ENCODE data around the gene KCNN3.

Gene KCNN3

DNA sequence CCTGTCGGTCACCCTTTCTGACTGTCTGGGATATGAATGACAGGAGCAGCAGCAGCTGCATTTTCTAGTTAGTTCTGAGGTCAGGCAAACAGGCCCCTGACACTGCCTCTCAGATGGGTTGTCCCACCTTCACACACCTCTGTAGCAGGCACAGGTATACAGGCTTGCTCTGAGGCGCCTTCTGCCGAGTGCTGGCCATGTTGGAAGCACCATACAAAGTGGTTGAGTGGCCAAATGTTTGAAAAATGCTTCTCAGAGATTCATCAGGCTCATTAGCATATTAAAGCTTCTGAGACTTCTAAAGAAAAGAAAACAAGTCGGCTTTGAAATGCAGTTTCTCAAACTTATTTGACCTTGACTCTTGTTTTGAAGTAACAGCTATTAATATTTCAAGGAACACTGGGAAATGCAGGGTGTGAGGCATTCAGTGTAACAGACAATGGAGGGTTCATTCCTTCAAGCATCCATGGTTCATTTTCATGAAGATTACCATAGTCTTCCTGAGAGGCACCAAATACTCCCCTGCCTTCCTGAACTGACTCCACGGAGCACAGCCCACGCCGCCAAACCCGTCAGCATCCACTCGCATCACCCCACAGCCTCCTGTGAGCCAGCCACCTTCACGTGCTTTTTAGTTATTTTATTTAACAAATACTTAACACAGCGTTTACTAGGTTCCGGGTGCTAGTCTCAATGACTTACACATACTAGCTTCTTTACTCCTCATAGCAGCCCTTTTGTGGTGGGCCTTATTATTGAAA lies 81.8 kb downstream of the KCNN3 start:
- DNase-seq = no peak

DNA sequence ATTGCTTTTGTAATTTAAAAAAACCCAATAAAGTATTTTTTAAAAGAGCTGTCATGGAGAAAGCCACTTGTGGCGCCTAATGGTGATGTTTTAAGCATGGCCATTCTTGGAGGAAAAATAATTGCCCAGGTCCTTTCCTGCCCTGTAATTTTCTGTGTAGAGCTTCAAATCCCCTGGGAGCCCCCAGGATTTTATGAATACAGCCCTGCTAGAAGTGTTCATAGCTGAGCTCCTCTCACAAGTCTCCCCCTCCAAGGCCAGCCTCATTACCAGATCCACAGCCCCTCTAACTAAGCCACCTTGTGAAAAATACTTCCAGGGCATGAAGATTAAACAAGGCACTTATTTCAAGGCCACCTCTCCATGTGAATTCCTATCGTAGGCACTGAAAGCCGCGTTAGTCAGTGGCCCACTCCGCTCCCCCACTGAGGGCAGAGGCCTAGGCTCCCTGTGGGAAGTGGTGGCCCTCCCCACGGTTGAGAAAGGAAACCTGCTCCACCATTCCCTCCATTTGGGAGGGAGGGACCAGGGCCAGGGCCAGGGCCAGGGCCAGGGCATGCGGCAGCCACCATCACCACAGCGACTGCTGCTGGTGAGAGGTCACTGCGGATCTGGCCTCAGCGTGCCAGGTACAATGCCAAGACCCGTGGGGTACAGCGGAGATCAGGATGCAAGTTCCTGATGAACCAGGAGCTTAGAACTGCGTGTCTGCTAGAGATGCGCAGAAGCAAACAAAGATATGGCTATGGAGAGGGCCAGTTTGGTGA lies 83.1 kb downstream of the KCNN3 start:
- DNase-seq = no peak

DNA sequence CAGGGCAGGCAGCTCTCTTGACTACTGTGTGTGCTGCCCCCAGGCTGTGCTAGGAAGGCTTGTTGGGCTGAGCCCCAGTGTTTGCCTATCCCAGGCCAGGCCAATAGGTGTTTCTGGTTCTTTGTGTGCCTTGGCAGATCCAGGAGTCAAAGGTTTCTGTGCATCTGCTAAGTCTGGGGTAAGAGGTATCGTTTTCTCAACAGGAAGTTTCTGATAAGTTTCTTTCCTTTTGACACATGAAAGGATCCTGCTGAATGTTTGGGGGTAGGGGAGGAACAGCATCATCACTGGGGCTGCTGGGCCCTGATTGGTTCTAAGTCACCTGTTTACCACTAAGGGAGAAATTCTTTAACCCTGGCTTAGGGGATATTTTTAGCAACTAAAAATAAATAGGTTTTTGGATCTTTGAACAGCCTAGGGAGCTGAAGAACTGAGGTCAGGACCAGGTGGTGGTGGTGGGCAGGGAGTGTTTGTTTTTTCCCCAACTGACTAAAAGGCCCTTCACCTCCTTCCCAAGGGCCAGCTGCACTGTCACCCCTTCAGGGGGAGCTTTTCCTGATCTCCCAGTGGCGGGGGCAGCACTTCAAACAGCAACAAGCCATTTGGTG lies 85.1 kb downstream of the KCNN3 start:
- DNase-seq = peak; percentile 49 to 59

DNA sequence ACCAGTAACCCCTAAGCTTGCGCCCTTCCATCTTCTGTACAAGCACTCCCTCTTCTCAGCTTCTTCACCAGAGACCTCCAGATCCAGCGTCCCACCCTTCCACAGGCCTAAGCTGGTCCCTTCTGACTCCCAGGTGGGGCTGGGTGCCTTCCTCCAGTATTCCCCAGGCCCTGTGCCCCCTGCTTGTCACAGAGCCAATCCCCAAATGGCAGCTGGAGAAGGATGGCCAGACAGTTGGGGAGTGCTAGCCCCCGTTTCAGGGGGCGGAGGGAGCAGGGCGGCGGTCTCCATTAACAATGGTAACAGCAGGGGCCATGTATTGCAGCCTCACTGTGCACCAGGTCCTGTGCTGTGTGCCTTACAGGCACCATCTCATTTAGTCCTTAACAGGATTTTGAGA lies 85.7 kb downstream of the KCNN3 start:
- DNase-seq = no peak

DNA sequence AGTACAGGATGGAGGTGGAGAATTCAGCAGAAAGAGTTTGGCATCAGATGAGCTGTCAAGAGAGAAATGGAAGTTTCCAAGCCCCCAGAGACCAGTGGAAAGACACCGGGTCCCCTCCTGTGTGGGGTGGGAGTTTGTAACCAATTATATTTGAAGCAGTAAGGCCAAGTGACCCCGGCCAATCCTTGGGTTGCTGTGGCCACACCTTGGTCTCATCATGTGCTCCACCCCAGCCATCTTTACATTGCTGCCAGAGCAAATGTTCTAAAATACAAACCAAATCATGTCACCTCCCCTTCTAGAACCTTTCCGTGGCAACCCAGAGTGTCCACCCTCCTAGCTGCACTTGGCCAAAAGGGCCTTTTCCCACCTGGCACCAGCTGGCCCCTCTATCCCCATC lies 86.1 kb downstream of the KCNN3 start:
- DNase-seq = no peak

DNA sequence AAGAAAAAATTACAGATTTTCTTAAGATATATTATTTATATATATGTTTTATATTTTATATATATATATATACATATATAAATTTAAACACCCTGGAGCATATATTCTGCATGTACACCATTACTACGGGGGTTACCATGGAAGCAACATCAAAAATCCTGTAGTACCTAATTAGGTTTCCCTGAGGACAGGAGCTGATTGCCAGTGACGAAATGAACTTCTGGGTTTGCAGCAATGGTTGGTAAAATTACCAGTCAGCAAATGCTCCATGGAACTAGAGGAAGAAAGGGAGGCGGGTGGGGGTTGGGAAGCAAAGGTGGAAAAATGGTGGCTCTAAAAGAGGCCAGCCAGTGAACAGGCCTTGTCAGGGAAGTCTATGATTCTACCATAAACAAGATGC lies 89.5 kb downstream of the KCNN3 start:
- DNase-seq = no peak

DNA sequence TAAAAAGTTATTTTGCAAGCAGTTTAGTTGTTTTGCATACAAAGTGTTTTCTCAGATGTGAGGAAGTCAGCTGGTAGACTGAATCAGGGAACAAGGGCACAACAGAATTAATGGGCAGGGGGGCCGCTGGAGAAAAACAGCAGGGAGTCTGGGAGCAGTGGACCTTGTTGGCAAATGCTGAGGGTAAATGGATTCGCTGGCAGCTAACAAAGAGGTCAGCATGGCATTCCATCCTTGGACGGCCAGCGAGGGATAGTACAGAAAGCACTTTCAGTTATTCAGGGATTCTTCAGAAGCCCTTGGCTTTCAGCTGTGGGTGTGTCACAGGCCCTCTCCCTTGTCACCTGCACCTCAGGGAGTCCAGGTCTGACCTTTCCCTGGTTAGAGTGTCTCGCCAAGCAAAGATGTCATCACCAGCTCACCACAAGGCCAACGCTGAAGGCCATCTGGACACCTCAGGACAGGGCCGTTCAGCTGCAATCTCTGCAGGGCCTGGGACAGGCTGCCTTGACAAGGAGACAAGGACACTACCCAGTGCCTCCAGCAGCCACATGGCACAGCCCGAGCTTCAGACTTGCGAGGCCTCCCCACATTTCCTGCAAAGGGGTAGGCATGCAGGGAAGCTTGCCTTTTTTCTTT lies 90.4 kb downstream of the KCNN3 start:
- DNase-seq = no peak

DNA sequence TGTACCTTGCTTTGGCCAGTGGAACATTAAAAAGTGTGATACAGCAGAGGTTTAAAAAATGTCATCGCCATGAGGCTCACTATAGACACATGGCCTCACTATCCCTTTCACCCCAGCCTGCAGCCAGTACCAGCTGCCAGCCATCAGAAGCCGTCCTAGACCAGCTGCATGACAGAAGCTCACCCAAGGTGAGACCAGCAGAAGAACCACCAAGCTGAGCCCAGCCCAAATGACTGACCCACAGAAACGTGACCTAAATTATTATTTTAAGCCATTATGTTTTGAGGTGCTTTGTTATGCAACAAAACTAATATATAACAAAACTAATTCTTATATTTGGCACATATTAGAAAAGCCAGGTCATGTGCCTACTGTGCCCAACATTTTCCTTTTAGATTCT lies 91.1 kb downstream of the KCNN3 start:
- no peak for DNase-seq

DNA sequence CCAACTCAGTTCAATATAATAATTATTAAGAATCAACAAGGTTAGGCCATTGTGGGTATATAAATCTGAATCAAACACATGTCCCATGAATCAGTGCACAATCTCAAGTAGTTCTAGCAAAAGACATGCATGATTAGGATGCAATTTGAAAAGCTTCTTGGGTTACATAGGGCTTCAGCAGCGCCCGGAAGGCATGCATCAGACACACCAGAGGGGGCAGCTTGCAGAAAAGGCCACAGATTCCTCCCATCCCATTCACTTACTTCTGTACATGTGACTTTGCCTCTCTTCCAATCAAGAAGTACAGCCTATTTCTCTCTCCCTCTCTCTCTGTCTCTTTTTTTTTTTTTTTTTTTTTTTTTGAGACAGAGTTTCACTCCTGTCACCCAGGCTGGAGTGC lies 91.8 kb downstream of the KCNN3 start:
- no peak for DNase-seq

DNA sequence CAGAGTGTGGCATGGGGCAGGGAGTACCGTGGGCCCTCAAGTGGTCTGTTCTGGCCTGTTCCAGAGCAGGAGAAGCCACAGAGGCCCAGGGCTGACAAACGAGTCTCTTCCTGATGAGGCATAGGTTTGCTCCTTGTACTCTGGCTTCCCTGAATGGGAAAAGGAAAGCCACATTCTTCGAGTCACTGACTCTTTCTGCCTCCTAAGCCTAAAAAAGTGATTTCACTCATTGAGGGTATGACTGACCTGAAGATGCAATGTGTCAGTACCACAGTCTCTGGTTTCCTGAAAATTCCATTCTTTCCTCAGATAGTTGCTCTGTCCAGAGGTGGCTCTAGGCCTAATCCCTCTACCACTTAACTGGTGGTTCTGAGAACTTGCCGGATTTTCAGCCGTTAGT lies 92.3 kb downstream of the KCNN3 start:
- DNase-seq = no peak

DNA sequence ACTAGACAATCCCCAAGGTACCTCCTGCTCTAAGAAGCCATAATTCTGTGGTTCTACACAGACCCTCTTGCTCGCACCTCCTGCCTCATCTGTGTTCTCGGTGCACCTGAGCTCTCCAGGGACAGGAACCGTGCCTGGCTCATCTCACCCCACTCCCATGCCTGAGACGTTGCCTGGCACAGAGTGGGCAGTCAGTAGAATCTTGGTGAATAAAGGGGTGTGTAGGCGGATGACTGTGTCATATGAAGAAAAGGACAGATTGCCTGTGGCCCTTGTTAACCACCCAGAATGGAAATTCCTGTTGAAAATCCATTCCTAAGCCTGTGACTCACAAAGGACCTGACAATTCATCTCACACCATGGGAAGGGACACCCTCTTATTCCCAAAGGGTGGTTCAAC lies 92.9 kb downstream of the KCNN3 start:
- DNase-seq = no peak

DNA sequence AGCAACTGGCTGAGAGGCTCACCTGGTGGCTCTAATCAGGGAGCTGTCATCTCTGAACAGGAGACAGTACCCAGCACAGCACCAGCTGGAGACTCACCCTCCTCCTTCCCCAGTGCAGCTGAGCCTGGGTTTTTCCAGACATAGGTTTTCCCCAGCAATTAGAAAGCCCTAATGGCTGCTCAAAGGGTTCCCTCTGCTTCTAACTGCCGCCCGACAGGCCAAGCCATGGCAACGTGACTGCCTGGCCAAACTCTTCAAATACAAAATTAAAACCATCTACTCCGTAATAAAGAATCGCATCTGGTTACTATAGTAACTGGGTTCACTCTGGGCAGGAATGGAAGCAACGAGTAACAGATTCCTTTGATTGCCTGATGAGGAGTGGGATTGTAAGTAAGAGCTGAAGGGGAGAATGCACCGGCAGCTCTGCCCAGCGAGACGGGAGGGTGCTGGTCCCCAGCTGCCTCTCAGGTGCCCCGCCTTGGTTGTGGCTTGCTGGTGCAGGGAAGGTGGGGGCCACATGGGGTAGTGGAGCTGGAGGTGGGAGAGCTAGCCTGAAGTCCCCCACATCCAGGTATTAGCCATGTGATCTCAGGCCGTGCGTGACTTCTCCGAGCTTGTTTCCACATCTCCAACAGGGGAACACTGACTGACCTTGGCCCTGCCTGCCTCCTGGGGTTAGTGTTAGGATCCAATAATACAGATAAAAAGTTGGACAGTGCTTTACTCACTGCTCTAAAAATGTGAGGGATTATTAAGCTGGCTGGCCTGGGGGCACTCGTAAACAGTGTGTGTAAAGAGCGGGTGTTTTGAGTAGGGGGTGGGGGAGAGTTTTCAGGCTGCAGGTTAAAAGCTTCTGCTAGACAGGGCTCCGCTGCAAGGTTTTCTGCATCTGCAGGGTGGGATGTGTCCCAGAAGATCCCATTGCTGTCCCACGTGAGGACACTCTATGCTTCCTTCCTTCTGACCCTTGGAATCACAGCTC lies 94.2 kb downstream of the KCNN3 start:
- no peak for DNase-seq

DNA sequence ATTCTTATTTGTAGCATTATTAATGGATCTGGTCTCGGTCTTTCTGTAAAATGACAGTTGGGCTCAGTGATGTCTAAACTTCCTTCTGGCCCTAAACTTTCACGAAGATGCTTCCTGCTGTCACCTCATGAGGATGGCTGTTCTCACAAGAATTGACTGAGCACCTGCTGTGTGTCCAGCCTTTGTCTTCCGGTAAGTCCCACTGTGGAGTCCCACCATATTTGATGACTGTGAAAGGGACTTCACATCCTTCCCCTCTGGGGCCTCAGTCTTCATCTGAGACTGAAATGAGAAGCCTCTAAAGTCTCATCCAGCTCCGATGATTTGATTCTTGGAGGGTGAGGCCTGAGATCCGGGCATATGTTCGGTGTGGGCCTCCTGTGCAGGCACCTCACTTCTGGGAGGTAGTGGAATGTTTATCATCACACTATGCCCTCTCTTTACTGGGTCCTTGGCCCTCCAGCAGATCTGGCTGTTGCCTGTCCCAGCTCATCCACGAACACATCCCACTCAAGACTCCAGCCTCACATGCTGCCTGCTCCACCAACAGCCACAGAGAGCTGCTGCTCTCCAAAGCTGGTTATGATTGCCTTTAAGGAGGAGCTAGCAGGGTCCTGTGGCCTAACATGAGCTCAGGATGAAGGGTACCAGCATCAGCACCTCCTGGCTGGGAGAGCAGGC lies 95.8 kb downstream of the KCNN3 start:
- DNase-seq = no peak

DNA sequence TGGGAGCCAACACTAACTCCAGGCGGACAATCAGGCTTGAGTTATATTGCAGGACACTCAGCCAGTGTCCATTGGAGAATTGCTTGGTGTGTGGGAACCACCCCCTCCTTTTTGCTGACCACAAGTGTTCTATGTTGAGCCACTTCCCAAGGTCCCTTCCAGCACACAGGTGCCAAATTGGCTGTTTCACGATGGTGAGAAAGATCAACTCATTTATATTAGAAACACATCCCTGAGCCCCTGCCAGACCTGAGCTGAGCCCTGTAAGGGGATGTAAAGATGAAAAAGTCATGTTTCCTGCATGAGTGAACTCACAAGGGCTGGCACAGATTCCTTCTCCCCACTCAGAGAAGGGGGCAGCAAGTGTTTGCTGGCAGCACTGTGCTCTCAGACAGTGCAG lies 96.5 kb downstream of the KCNN3 start:
- no peak for DNase-seq

DNA sequence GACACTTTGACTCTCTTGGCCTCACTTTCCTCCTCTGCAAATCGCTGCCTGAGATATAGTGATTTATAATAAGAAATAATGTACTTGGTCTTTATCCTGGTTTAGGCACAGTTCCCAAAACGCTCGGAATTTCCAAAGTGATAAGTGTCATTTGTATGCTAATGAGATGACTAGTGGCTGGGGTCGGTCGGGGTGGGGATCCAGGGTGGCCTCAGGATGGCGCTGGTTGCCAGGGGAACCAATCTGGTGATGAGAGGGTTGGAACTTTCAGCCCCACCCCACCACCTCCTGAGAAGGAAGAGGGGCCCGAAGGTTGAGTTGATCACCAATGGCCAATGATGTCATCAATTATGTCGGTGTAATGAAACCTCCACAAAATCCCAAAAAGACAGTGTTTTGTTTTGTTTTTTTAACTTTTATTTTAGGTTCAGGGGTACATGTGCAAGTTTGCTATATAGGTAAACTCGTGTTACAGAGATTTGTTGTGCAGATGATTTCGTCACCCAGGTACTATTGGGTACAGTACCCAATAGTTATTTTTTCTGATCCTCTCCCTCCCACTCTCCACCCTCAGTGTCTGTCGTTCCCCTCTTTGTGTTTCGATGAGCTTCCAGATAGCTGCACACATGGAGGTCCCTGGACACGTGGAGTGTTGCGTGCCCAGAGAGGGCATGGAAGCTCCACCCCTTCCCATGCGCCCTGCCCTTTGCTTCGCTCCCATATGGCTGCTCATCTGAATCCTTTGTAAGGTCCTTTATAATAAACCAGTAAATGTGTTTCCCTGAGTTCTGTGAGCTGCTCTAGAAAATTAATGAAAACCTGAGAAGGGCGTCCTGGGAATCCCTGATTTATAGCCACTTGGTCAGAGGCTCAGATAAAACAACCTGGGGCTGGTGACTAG lies 97.2 kb downstream of the KCNN3 start:
- no peak for DNase-seq

DNA sequence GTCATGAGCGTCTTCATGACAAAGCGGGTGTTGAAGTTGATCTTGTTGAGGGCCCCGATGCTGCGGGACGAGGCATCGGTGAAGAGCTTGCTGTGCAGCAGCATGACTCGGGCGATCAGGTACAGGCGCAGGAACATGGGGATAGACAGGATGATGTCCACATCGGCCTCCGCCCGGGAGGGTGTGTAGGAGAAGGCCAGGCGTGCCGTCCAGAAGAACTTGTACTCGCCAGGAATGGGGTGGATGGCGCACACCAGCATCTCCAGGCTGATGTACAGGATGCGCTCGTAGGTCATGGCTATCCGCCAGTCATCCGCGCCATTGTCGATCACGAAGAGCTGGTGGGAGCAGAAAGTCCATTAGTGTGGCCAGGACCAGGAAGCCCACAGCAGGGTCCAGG lies 98.0 kb downstream of the KCNN3 start:
- no peak for DNase-seq

DNA sequence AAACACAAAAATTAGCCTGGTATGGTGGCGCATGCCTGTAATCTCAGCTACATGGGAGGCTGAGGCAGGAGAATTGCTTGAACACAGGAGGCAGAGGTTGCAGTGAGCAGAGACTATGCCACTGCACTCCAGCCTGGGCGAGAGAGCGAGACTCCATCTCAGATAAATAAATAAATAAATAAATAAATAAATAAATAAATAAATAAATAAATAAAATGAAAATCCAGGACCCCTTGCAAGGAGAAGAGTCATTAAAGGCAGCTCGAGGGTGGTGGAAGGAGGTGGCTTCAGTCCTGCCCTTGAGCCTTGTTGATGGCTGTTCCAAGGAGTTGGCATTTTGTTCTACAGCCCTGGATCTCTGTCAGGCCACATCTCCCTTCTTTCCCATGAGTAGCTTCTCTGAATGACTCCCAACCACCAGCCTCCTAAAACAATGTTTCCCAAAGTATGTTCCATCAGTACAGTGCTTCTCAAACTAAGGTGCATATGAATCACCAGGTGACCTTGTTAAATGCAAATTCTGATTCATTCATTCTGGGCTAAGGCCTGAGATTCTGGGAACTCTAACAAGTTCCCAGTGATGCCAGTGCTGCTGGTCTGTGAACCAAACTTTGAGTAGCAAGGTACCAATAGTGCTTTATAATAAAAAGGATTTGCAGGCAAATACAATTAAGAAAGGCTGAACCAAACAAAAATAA lies 99.0 kb downstream of the KCNN3 start:
- no peak for DNase-seq

DNA sequence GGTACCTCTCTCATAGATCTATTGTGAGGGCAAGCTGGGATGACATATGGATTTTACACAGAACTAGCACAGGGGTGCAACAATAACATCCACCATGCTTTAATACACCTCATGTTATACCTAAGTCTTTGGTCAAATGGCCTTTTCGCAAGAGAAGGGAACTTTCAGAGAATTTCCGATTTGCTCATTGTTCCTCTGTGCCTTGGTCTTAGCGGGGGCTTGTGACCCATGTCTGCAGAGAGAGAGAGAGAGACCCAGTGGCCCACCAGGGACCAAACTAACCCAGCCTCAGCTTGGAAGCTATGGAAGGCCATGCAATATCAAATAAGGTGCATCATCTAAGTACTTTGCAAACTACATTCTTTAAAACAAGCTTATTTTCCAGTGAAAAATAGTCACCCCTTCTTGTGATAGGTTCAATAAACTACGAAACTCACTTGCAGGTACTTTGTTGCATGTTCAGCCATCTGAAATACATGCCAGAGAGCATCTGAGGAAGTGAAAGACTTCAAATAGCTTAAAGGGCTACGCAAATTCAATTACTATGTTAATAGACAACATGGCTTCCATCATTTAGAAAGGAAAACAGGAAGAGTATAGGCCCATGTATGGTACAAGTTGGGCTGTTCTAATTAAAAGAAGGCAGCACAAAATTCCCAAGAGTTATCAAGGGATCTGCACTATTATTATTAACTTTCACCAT lies 100.7 kb downstream of the KCNN3 start:
- no peak for DNase-seq

DNA sequence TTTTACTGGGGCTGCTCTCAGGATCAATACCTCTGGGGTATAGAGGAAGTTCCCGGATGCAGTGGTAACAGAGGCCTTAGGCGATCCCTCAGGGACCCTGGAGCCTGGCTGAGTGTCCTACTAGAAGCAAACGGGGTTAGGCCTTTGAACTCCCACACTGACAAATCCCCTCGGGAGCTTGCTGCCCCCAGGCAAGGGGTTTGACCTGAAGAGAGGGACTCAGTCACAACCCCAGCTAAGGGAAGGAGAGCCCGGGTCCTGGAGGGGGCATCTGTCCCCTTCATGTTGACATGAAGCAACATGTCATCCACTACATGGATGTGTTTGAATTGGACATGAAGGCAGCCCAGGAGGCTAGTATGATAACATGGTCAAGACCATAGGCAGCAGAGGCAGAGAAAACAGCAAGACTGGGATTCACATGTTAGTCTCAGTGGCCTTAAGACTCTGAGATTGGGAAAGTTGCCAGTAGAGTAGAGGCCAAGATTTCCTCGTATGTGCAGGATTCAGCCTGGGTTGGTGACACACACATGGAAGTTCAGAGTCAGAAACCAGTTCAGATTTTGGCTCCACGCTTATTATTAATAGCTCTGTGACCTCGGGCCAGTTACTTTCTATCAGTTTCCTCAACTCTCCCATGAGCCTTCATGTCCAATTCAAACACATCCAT lies 101.5 kb downstream of the KCNN3 start:
- DNase-seq = no peak

All from activated CD4-positive, alpha-beta T cell treated with anti-CD3 and anti-CD28 coated beads, Interleukin-2, amount 50 U/mL, for 48 hours (primary cell).